Mesenchymal stem cell (in vitro differentiated cells and primary cell): Measurements from ENCODE around the gene BIVM.

ENCODE experiments used
- DNase-seq: peaks from one replicate; pipeline ENCODE4 v3.0.0-alpha.2; 2013
- H2AFZ ChIP-seq: one replicate; pipeline ENCODE4 v1.6.1; 2013; ENCODE audit warnings: low read depth, mild to moderate bottlenecking, control low read depth, inconsistent platforms, low read length, moderate library complexity
- H2AK5ac ChIP-seq: 2 replicates; pipeline ENCODE4 v1.6.1; 2013; ENCODE audit warnings: low read length, moderate library complexity, mild to moderate bottlenecking, inconsistent platforms; ENCODE audit not compliant: severe bottlenecking
- H2BK120ac ChIP-seq: one replicate; pipeline ENCODE4 v1.6.1; 2013; ENCODE audit warnings: low read depth, mild to moderate bottlenecking, inconsistent platforms, low read length, moderate library complexity
- H2BK12ac ChIP-seq, 2 experiments: one replicate each; pipeline ENCODE4 v1.6.1; 2013; ENCODE audit warnings: inconsistent platforms in 2 of 2, low read length in 2 of 2, mild to moderate bottlenecking in 2 of 2, moderate library complexity in 2 of 2, control low read depth in 1 of 2
- H2BK15ac ChIP-seq: one replicate; pipeline ENCODE4 v1.6.1; 2013; ENCODE audit warnings: mild to moderate bottlenecking, low read depth, inconsistent platforms; ENCODE audit not compliant: poor library complexity, severe bottlenecking
- H2BK5ac ChIP-seq: 2 replicates; pipeline ENCODE4 v1.6.1; 2013; ENCODE audit warnings: low read depth, mild to moderate bottlenecking, low read length, control low read depth, inconsistent platforms; ENCODE audit not compliant: poor library complexity, severe bottlenecking
- H3K14ac ChIP-seq, 2 experiments: one replicate each; pipeline ENCODE4 v1.6.1; 2013; ENCODE audit warnings: inconsistent platforms in 2 of 2, low read length in 2 of 2, control low read depth in 1 of 2, mild to moderate bottlenecking in 1 of 2, moderate library complexity in 1 of 2
- H3K18ac ChIP-seq, 2 experiments: one replicate each; pipeline ENCODE4 v1.6.1; 2013; ENCODE audit warnings: inconsistent platforms in 2 of 2, low read length in 2 of 2, control low read depth in 1 of 2, low read depth in 1 of 2, mild to moderate bottlenecking in 1 of 2
- H3K23ac ChIP-seq, 2 experiments: one replicate each; pipeline ENCODE4 v1.6.1; 2013; ENCODE audit warnings: inconsistent platforms in 2 of 2, low read length in 2 of 2, mild to moderate bottlenecking in 2 of 2, moderate library complexity in 2 of 2, control low read depth in 1 of 2
- H3K27ac ChIP-seq: 2 replicates; pipeline ENCODE4 v1.5.1; 2013; ENCODE audit warnings: mild to moderate bottlenecking, moderate library complexity, low read length, control low read depth, inconsistent platforms; ENCODE audit not compliant: poor library complexity, severe bottlenecking
- H3K27me3 ChIP-seq, 2 experiments: 2 replicates each; pipeline versions ENCODE4 v1.6.1 to v1.7.0; 2013; ENCODE audit warnings: low read length in 2 of 2, mild to moderate bottlenecking in 2 of 2, moderate library complexity in 2 of 2, control low read depth in 1 of 2, inconsistent platforms in 1 of 2; ENCODE audit not compliant: control insufficient read depth in 1 of 2, insufficient read depth in 1 of 2
- H3K36me3 ChIP-seq, 2 experiments: 2 replicates each; pipeline versions ENCODE4 v1.6.1 to v1.7.0; 2013; ENCODE audit warnings: low read length in 2 of 2, control low read depth in 1 of 2, inconsistent platforms in 1 of 2, low read depth in 1 of 2, mild to moderate bottlenecking in 1 of 2; ENCODE audit not compliant: insufficient read depth in 2 of 2, control insufficient read depth in 1 of 2
- H3K4ac ChIP-seq, 2 experiments: one replicate each; pipeline ENCODE4 v1.6.1; 2013; ENCODE audit warnings: inconsistent platforms in 2 of 2, low read length in 2 of 2, mild to moderate bottlenecking in 2 of 2, moderate library complexity in 2 of 2, control low read depth in 1 of 2, low read depth in 1 of 2
- H3K4me1 ChIP-seq: 2 replicates; pipeline ENCODE4 v1.6.1; 2013; ENCODE audit warnings: low read depth, low read length, control low read depth; ENCODE audit not compliant: control insufficient read depth, insufficient read depth
- H3K4me2 ChIP-seq: 2 replicates; pipeline ENCODE4 v1.6.1; 2013; ENCODE audit warnings: low read length, mild to moderate bottlenecking, inconsistent platforms; ENCODE audit not compliant: poor library complexity, severe bottlenecking
- H3K4me3 ChIP-seq, 2 experiments: 2 replicates each; pipeline versions ENCODE4 v1.5.1 to v1.7.0; 2013; ENCODE audit warnings: low read length in 2 of 2, mild to moderate bottlenecking in 2 of 2, control low read depth in 1 of 2, low read depth in 1 of 2; ENCODE audit not compliant: insufficient read depth in 1 of 2
- H3K79me1 ChIP-seq: replicated peaks from 2 replicates; pipeline ENCODE4 v1.6.1; 2013; ENCODE audit warnings: mild to moderate bottlenecking, control low read depth, low read length, inconsistent platforms; ENCODE audit not compliant: poor library complexity, severe bottlenecking
- H3K9ac ChIP-seq: 2 replicates; pipeline ENCODE4 v1.7.0; 2013; ENCODE audit warnings: mild to moderate bottlenecking, low read length, moderate library complexity
- H3K9me3 ChIP-seq: 2 replicates; pipeline ENCODE4 v1.7.0; 2013; ENCODE audit warnings: mild to moderate bottlenecking, low read length; ENCODE audit not compliant: control insufficient read depth
- H4K8ac ChIP-seq: one replicate; pipeline ENCODE4 v1.6.1; 2013; ENCODE audit warnings: inconsistent platforms, mild to moderate bottlenecking, low read length, moderate library complexity
- H4K91ac ChIP-seq: one replicate; pipeline ENCODE4 v1.6.1; 2013; ENCODE audit warnings: mild to moderate bottlenecking, low read length, inconsistent platforms
- WGBS: methylation state at CpG from one replicate; pipeline ENCODE4 v1.1.7; 2013; ENCODE audit warnings: mixed read lengths; 5-methylcytosine and 5-hydroxymethylcytosine counted together

The BIVM gene

DNA sequence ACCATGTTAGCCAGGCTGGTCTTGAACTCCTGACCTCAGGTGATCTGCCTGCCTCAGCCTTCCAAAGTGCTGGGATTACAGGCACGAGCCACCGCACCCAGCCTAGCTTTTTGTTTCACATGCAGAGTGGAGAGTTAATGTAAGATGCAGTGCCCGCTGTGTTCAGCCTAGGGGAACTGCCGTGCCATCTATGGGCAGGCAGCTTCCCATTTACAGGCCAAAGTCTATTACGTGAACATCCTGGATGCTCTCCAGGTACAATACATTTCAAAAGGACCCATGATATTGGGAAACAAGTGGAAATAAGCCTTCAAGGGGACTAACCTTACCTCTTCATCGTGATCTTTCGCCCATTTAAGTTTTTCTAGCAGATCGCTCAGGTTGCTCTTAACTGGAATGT is 10.2 kb upstream of the BIVM start:
- Histone ChIP-seq H3K9ac (no peak overlapping the region), H4K91ac (no peak overlapping the region), H3K36me3 (peaks cover 32 to 94% of the 10 kb centered on the region in 2 experiments), H4K8ac (no peak overlapping the region), H2AFZ (no peak overlapping the region), H3K79me1 (peaks cover 20% of the 10 kb centered on the region), H3K4me2 (no peak overlapping the region), H2AK5ac (no peak overlapping the region), H3K4me3 (no peak overlapping the region), H3K4me1 (peaks cover 2% of the 10 kb centered on the region), H3K18ac (no peak overlapping the region), H3K27me3 (no peaks in the 10 kb centered on the region), H3K23ac (no peak overlapping the region), H2BK5ac (no peak overlapping the region), H3K4ac (no peak overlapping the region), H3K14ac (no peak overlapping the region), H3K27ac (no peak overlapping the region), H2BK12ac (no peak overlapping the region), H2BK15ac (no peak overlapping the region), H2BK120ac (no peak overlapping the region), H3K9me3 (no peaks in the 10 kb centered on the region)
- WGBS, result over 99% methylated on average over 8 of the region's 8 CpGs
- no peak for DNase-seq

DNA sequence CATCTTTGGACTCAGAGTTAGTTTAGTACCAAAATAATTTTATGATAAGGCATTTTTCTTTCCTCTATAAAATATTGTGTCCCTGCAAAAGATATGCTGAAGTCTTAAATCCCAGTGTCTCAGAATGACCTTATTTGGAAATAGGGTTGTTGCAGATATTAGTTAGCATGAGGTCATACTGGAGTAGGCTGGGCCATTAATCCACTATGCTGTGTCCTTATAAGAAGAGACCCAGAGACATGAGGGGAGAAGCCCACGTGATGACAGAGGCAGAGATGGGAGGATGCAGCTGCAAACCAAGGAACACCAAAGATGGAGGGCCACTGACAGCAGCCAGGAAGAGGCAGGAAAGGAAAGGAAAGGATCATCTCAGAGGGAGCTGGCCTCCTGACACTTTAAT is 6.5 kb upstream of the BIVM start:
- Histone ChIP-seq H2AFZ (no peak overlapping the region), H2BK12ac (no peak overlapping the region), H3K4me1 (peaks cover 5% of the 10 kb centered on the region), H3K4me2 (no peak overlapping the region), H3K23ac (no peak overlapping the region), H2BK15ac (no peak overlapping the region), H3K4ac (no peak overlapping the region), H2BK120ac (no peak overlapping the region), H3K4me3 (no peak overlapping the region), H2AK5ac (no peak overlapping the region), H3K36me3 (peaks cover 36 to 63% of the 10 kb centered on the region in 2 experiments), H3K9me3 (no peaks in the 10 kb centered on the region), H3K27ac (no peak overlapping the region), H3K18ac (no peak overlapping the region), H3K79me1 (peaks cover 24% of the 10 kb centered on the region), H3K14ac (no peak overlapping the region), H2BK5ac (no peak overlapping the region), H4K91ac (no peak overlapping the region), H3K27me3 (no peaks in the 10 kb centered on the region), H4K8ac (no peak overlapping the region), H3K9ac (no peak overlapping the region)
- WGBS, result 70% methylated on average over 1 of the region's 1 CpG
- no peak for DNase-seq

DNA sequence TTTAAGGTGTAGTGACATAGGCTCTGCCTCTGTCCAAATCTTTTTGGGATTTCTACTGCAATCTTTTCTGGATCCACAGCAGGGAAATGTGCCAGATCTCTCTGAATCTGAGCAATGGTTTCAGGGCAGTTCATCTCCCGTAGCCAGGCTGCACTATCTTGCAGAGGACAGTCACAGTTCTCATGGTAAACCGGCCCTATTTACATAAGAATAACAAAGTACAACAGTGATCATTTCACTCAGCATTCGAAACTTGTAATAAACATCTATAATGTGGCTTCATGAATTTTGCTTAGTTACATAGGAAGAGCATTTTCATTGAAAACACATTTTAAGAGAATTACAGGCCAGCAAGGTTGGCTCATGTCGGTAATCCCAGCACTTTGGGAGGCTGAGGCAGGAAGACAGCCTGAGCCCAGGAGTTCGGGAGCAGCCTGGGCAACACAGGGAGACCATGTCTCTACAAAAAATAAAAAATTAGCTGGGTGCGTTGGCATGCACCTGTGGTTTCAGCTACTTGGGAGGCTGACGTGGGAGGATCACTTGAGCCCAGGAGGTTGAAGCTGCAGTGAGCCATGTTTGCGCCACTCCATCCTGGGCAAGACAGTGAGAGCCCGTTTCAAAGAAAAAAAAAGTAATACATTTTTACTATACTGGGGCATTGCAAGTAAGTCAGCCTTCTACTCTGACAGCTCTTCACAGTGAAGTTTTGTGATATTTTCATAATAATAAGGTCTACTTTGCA is 5.1 kb upstream of the BIVM start:
- no peak for DNase-seq
- Histone ChIP-seq H3K79me1 (peaks cover 17% of the 10 kb centered on the region), H3K4me3 (no peak overlapping the region), H4K8ac (no peak overlapping the region), H3K4ac (no peak overlapping the region), H3K4me1 (peaks cover 6% of the 10 kb centered on the region), H2BK5ac (no peak overlapping the region), H3K27ac (no peak overlapping the region), H4K91ac (no peak overlapping the region), H2AK5ac (no peak overlapping the region), H2AFZ (no peak overlapping the region), H3K23ac (no peak overlapping the region), H3K9me3 (no peaks in the 10 kb centered on the region), H3K36me3 (peaks cover 27 to 50% of the 10 kb centered on the region in 2 experiments), H3K9ac (no peak overlapping the region), H3K14ac (no peak overlapping the region), H2BK120ac (no peak overlapping the region), H3K18ac (no peak overlapping the region), H2BK12ac (no peak overlapping the region), H2BK15ac (no peak overlapping the region), H3K27me3 (no peaks in the 10 kb centered on the region), H3K4me2 (no peak overlapping the region)
- 88% methylated on average over 6 of the region's 9 CpGs for WGBS

DNA sequence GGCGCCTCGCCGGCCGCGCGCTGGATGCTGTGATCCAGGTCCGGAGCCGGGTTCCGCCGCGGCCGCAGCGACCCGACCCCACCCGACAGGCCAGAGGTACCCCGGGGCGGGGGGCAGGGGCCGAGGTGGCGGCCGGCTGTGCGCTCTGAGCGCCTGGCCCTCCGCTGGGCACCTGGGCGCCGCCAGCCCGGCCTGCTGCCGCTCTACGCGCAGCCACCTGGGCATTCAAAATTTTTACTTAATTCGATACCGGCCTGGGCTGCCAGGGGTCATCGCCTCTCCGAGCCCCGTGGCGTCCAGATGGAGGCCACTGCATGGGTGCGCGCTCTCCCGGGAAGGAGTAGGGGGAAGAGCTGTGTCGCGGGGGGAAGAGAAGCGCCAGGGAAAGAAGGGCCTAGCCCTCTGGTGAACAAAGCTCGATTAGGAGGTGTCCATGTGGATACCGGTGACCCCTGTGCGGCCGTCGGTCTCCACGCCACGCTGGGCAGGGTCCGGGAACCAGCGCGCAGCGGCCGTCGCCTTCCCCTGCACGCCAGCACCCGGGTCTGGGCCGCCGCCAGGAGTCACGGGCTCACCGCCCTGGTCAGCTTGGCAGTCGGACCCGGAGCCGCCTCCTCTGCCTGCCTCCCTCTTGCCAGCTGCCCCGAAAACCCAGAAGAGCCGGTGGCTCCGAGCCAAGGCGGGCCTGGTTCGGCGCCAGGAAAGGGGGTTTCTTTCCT is 666 bp downstream of the BIVM start:
- H2AK5ac ChIP-seq, result peak overlapping the region; percentile 44
- peaks cover 2% of the 10 kb centered on the region for H3K79me1 ChIP-seq
- peak overlapping the region; percentile 89 for H2BK15ac ChIP-seq
- peak overlapping the region; percentile 93 for H4K8ac ChIP-seq
- peak overlapping the region; percentile 86 for H3K27ac ChIP-seq
- H3K9ac ChIP-seq, result peak overlapping the region; percentile 90
- H3K4me1 ChIP-seq, result peaks cover 12% of the 10 kb centered on the region
- DNase-seq, result peak; percentile 40
- peak overlapping the region; percentile 90 for H2BK5ac ChIP-seq
- peak overlapping the region; percentile 83 for H3K4me2 ChIP-seq
- peak overlapping the region in 1 of 2 experiments; percentile 34 for H3K23ac ChIP-seq
- H3K27me3 ChIP-seq, result no peaks in the 10 kb centered on the region
- H2BK120ac ChIP-seq, result peak overlapping the region; percentile 64
- H3K18ac ChIP-seq, result peak overlapping the region; percentile 86 to 94
- peak overlapping the region; percentile 80 for H2AFZ ChIP-seq
- H3K36me3 ChIP-seq, result peaks cover 4 to 13% of the 10 kb centered on the region in 2 experiments
- peak overlapping the region in 1 of 2 experiments; percentile 95 for H3K14ac ChIP-seq
- no peaks in the 10 kb centered on the region for H3K9me3 ChIP-seq
- WGBS, result 3% methylated on average over 58 of the region's 69 CpGs
- H3K4me3 ChIP-seq, result peak overlapping the region; percentile 79 to 98
- peak overlapping the region; percentile 60 to 99 for H3K4ac ChIP-seq
- peak overlapping the region; percentile 94 for H4K91ac ChIP-seq
- H2BK12ac ChIP-seq, result peak overlapping the region in 1 of 2 experiments; percentile 77
